Nephron progenitor cell (in vitro differentiated cells): ENCODE results near the gene MPEG1.

Experiments
- DNase-seq: peaks from one replicate; pipeline ENCODE4 v3.0.0; 2021
- H3K27ac Mint-ChIP-seq: 2 replicates; pipeline ENCODE4 v1.8.0; 2021; ENCODE audit warnings: mild to moderate bottlenecking, moderate library complexity, mixed read lengths
- H3K27me3 Mint-ChIP-seq: 2 replicates; pipeline ENCODE4 v1.8.0; 2021; ENCODE audit warnings: mild to moderate bottlenecking, low read depth, mixed read lengths; ENCODE audit not compliant: poor library complexity
- H3K36me3 Mint-ChIP-seq: 2 replicates; pipeline ENCODE4 v1.8.0; 2021; ENCODE audit warnings: low read depth, mixed read lengths
- H3K4me1 Mint-ChIP-seq: 2 replicates; pipeline ENCODE4 v1.8.0; 2021; ENCODE audit warnings: mixed read lengths
- H3K4me3 Mint-ChIP-seq: 2 replicates; pipeline ENCODE4 v1.8.0; 2021; ENCODE audit warnings: mild to moderate bottlenecking, moderate library complexity, mixed read lengths
- H3K9me3 Mint-ChIP-seq: 2 replicates; pipeline ENCODE4 v1.8.0; 2021; ENCODE audit warnings: mild to moderate bottlenecking, moderate library complexity, mixed read lengths
- TF ChIP-seq, protein P1 (sequence below): fragments of 200-600 bp; sonication (generic); IDR thresholded peaks from 2 replicates; pipeline ENCODE4 v1.5.0; 2021; ENCODE audit warnings: antibody characterized with exemption

MPEG1 gene

DNA sequence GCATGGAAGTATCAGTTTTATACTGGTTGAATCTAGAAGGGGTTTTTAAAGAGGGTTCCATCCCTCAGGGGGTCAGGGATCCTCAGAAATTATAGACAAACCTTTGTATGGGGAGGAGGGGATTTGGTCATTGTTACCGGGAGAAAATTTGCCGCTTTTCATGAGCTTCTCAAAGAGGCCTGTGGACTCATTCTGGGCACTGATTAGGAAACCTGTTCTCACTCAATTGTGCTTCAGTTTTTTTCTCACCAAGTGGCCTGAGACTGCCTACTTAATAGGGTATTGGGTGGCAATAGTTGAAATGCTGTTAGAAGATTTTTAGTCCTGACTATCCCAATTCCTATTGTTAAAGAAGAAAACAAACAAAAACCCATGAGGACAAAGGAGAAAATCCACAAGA, 14.0 kb downstream of the MPEG1 start:
- Mint-ChIP-seq H3K36me3 (peaks cover 84% of the 10 kb centered on the region), H3K4me1 (peaks cover 8% of the 10 kb centered on the region), H3K9me3 (no peaks in the 10 kb centered on the region), H3K27ac (no peak overlapping the region), H3K4me3 (no peak overlapping the region), H3K27me3 (no peaks in the 10 kb centered on the region)
- TF ChIP-seq, protein P1, sequence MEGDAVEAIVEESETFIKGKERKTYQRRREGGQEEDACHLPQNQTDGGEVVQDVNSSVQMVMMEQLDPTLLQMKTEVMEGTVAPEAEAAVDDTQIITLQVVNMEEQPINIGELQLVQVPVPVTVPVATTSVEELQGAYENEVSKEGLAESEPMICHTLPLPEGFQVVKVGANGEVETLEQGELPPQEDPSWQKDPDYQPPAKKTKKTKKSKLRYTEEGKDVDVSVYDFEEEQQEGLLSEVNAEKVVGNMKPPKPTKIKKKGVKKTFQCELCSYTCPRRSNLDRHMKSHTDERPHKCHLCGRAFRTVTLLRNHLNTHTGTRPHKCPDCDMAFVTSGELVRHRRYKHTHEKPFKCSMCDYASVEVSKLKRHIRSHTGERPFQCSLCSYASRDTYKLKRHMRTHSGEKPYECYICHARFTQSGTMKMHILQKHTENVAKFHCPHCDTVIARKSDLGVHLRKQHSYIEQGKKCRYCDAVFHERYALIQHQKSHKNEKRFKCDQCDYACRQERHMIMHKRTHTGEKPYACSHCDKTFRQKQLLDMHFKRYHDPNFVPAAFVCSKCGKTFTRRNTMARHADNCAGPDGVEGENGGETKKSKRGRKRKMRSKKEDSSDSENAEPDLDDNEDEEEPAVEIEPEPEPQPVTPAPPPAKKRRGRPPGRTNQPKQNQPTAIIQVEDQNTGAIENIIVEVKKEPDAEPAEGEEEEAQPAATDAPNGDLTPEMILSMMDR, result no peak
- DNase-seq, result no peak

DNA sequence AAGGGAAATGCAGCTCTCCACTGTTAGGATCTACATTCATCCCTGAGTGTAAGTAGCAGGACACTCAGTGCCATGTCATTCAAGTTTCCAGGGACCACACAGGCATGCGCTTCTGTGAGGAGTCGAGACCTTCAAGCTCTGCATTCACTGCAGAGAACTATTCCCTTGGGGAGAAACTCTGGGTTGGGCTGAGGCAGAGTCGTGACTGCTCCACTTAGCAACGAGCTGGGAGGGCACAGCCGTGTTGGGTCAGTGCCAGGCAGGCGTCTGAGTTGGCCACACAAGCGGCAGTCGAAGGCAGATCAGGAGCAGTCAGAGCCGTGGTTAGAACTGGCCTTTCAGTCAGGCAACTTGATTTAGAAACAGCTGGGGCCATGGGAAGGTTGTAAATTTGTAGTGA, 14.7 kb downstream of the MPEG1 start:
- Mint-ChIP-seq H3K4me3 (no peak overlapping the region), H3K27me3 (no peaks in the 10 kb centered on the region), H3K27ac (no peak overlapping the region), H3K9me3 (no peaks in the 10 kb centered on the region), H3K36me3 (peaks cover 88% of the 10 kb centered on the region), H3K4me1 (peaks cover 8% of the 10 kb centered on the region)
- TF ChIP-seq, protein P1, result no peak
- DNase-seq, result no peak

DNA sequence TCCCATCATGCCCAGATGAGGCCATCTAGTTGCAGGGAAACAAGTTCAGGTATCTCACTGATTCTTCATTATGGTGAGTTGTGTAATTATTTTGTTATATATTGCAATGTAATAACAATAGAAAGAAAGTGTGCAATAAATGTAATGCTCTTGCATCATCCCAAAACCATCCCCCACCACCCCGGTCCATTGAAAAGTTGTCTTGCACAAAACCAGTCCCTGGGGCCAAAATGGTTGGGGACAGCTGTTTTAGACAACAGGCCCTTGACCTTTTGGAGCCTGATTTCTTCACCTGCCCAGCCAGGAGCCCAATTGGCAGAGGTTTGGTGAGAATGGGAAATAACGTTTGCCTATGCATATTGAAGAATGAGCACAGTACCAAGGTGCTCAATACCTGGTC, 15.9 kb downstream of the MPEG1 start:
- Mint-ChIP-seq H3K4me3 (no peak overlapping the region), H3K36me3 (peaks cover 92% of the 10 kb centered on the region), H3K4me1 (peaks cover 8% of the 10 kb centered on the region), H3K27ac (no peak overlapping the region), H3K9me3 (no peaks in the 10 kb centered on the region), H3K27me3 (no peaks in the 10 kb centered on the region)
- TF ChIP-seq, protein P1, result no peak
- DNase-seq, result no peak

DNA sequence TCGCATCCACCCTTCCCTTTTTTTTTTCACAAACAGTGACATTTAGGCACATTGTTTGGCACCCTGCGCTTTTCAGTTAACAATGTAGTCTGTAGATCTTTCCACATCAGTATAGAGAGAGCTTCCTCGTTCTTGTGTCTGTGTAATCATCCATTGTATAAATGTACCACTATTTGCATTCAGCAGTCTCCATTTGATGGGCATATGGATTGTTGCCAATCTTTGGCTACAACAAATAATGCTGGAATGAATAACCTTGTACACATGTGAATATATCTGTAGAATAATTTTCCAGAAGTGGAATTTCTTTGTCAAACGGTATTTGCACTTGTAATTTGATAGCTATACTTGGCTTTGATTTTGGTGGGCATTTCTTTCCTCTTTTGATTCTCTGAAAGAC, 17.1 kb downstream of the MPEG1 start:
- Mint-ChIP-seq H3K9me3 (no peaks in the 10 kb centered on the region), H3K4me3 (no peak overlapping the region), H3K27me3 (peaks cover 3% of the 10 kb centered on the region), H3K27ac (no peak overlapping the region), H3K4me1 (peaks cover 8% of the 10 kb centered on the region), H3K36me3 (peaks cover 95% of the 10 kb centered on the region)
- TF ChIP-seq, protein P1, result no peak
- DNase-seq, result no peak

DNA sequence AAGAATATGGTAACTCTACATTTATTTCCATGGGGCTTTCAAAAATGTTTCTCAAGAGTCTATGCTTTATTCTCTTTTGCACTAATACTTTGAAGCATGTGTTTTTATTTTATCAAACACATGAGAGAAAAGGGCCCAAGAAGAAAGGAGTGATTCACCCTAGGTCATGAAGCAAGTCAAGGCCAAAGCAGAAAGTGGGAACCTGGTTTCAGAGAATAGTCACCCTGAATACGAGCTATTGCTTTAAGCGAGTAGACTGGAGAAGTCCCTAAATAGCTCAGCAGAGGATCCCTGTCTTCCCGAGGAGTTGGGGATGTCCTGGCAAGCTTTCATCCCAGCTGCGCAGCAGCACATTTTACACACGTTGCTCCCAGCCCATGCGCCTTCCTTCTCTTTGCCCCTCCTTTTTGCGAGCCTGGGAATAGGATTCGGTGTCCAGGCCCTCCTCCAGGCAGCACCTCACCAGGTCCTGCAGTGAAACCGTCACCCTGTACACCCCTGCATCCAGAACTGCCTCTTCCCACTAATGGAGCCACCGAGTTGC, 19.1 kb downstream of the MPEG1 start:
- peaks cover 3% of the 10 kb centered on the region for H3K27me3 Mint-ChIP-seq
- no peak for DNase-seq
- H3K9me3 Mint-ChIP-seq, result no peaks in the 10 kb centered on the region
- no peaks in the 10 kb centered on the region for H3K4me1 Mint-ChIP-seq
- H3K4me3 Mint-ChIP-seq, result no peak overlapping the region
- TF ChIP-seq, protein P1, result no peak
- H3K36me3 Mint-ChIP-seq, result peaks cover 88% of the 10 kb centered on the region
- H3K27ac Mint-ChIP-seq, result no peak overlapping the region

DNA sequence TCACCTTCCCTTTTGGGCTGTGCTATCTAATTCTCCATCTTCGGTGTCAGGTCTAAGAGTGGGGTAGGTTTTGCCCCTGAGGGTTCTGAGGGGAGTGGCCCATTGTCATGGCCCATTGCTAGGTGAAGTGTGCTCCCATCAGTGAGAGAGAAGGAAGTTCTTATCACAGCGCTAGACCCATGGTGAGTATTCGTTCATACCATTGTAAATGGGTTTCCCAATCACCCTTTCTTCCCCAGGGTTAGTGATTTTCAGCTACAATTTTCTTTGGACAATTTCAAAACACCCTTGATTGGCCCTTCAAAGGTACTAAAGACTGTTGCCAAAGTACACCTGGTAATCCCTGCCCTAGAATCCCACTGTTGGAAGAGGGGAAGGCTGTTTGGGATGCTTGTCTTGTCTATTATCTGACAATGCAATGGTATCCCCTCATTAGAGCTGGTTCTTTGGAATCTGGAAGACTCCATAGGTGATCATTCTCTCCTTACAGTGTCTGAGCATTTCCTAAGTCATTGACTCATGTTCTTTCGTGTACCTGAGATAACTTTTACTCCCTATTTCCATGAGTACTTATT, 20.2 kb downstream of the MPEG1 start:
- H3K4me3 Mint-ChIP-seq, result no peak overlapping the region
- peaks cover 84% of the 10 kb centered on the region for H3K36me3 Mint-ChIP-seq
- no peaks in the 10 kb centered on the region for H3K4me1 Mint-ChIP-seq
- peaks cover 3% of the 10 kb centered on the region for H3K27me3 Mint-ChIP-seq
- TF ChIP-seq, protein P1, result no peak
- DNase-seq, result no peak
- no peak overlapping the region for H3K27ac Mint-ChIP-seq
- no peaks in the 10 kb centered on the region for H3K9me3 Mint-ChIP-seq
